IPS DF 4.7 (cell line): ENCODE results near the gene TEX2.

ENCODE experiments used
- DNase-seq: peaks from one replicate; pipeline ENCODE4 v3.0.0-alpha.2; 2013; ENCODE audit warnings: low spot score; ENCODE audit errors: extremely low read depth

Gene TEX2

GRCh38 chr17:64269687-64270649, 6.9 kb upstream of the TEX2 start:
- no peak for DNase-seq

- no peak for DNase-seq
These were observed 1.8 kb upstream of the TEX2 start for GRCh38 chr17:64264891-64265290.

GRCh38 chr17:64262198-64262999, 661 bp downstream of the TEX2 start:
- DNase-seq, result no peak

GRCh38 chr17:64261417-64262145, 1.5 kb downstream of the TEX2 start:
- no peak for DNase-seq

GRCh38 chr17:64260886-64261285, 2.2 kb downstream of the TEX2 start:
- no peak for DNase-seq

- DNase-seq, result no peak
These were observed 3.1 kb downstream of the TEX2 start for GRCh38 chr17:64259922-64260321.

- no peak for DNase-seq
These were observed 3.6 kb downstream of the TEX2 start for GRCh38 chr17:64259426-64259825.

- no peak for DNase-seq
These were observed 5.9 kb downstream of the TEX2 start for GRCh38 chr17:64256913-64257807.

- DNase-seq, result no peak
These were observed 7.3 kb downstream of the TEX2 start for GRCh38 chr17:64255764-64256163.

- DNase-seq, result no peak
These were observed 8.3 kb downstream of the TEX2 start for GRCh38 chr17:64254755-64255154.

- DNase-seq, result no peak
These were observed 9.6 kb downstream of the TEX2 start for GRCh38 chr17:64253470-64253869.

GRCh38 chr17:64252831-64253230, 10.2 kb downstream of the TEX2 start:
- no peak for DNase-seq

GRCh38 chr17:64250233-64250835, 12.7 kb downstream of the TEX2 start:
- no peak for DNase-seq

- DNase-seq, result no peak
These were observed 15.2 kb downstream of the TEX2 start for GRCh38 chr17:64247836-64248235.

- DNase-seq, result no peak
These were observed 17.6 kb downstream of the TEX2 start for GRCh38 chr17:64245218-64246145.

GRCh38 chr17:64244165-64244564, 18.9 kb downstream of the TEX2 start:
- no peak for DNase-seq

- DNase-seq, result no peak
These were observed 19.7 kb downstream of the TEX2 start for GRCh38 chr17:64243340-64243739.

- no peak for DNase-seq
These were observed 20.4 kb downstream of the TEX2 start for GRCh38 chr17:64242633-64243032.

- no peak for DNase-seq
These were observed 22.2 kb downstream of the TEX2 start for GRCh38 chr17:64240741-64241347.
